ENCODE results near the gene ALDH9A1. TPM values are rescaled to one million over a fixed set of nuclear protein-coding genes. Genes with fewer than 3 reads are reported as not detected.
"Not testable (repeated sequence)": the region's sequence is repeated elsewhere in the genome, so short reads cannot be mapped to it uniquely, and the experiment has no call there.

ALDH9A1 gene
- total RNA-seq, 4 donors from 2014 or later: 47.3 to 90.4 (median 76.4) TPM

GRCh38 chr1:165668184-165668583, 30.2 kb downstream of the ALDH9A1 start:
- Histone ChIP-seq H3K9me3 (no peaks in the 10 kb centered on the region), H3K27ac (no peak overlapping the region), H3K4me3 (no peak overlapping the region), H3K27me3 (no peaks in the 10 kb centered on the region), H3K4me1 (peaks cover 0 to 4% (median 0%) of the 10 kb centered on the region in 3 donors), H3K36me3 (peaks cover 9 to 89% of the 10 kb centered on the region in 2 donors)
- TF ChIP-seq POLR2AphosphoS5 (IDR thresholded peaks at IDR 0.05) (no peak), EP300 (IDR thresholded peaks at IDR 0.05) (no peak), POLR2A (IDR thresholded peaks at IDR 0.05) (no peak), CTCF (IDR thresholded peaks at IDR 0.05) (no peak)
- no peak for ATAC-seq
- WGBS, 2 donors (ENCODE audit: low coverage in 1 of 2): 78 to 97% methylated on average over 3 of the region's 3 CpGs

- WGBS, 2 donors (ENCODE audit: low coverage in 1 of 2): 0 to 77% methylated on average over 1 to 5 of the region's 5 CpGs
- Histone ChIP-seq H3K4me1 (peaks cover 0 to 4% (median 0%) of the 10 kb centered on the region in 3 donors), H3K27ac (no peak overlapping the region), H3K27me3 (no peaks in the 10 kb centered on the region), H3K36me3 (peaks cover 9 to 91% of the 10 kb centered on the region in 2 donors), H3K9me3 (no peaks in the 10 kb centered on the region), H3K4me3 (no peak overlapping the region)
- ATAC-seq: no peak
- TF ChIP-seq CTCF (IDR thresholded peaks at IDR 0.05) (no peak), POLR2AphosphoS5 (IDR thresholded peaks at IDR 0.05) (no peak), EP300 (IDR thresholded peaks at IDR 0.05) (no peak), POLR2A (IDR thresholded peaks at IDR 0.05) (no peak)
Measured at GRCh38 chr1:165666152-165666825, 32.1 kb downstream of the ALDH9A1 start.

- TF ChIP-seq POLR2A (IDR thresholded peaks at IDR 0.05) (no peak), POLR2AphosphoS5 (IDR thresholded peaks at IDR 0.05) (no peak), EP300 (IDR thresholded peaks at IDR 0.05) (no peak), CTCF (IDR thresholded peaks at IDR 0.05) (no peak)
- 78 to 97% methylated on average over 3 of the region's 3 CpGs for WGBS, 2 donors (ENCODE audit: low coverage in 1 of 2)
- no peaks in the 10 kb centered on the region for H3K27me3 ChIP-seq
- no peak overlapping the region for H3K4me3 ChIP-seq
- H3K36me3 ChIP-seq: peaks cover 3 to 92% of the 10 kb centered on the region in 2 donors
- peaks cover 0 to 4% (median 0%) of the 10 kb centered on the region in 3 donors for H3K4me1 ChIP-seq
- no peak overlapping the region for H3K27ac ChIP-seq
- no peaks in the 10 kb centered on the region for H3K9me3 ChIP-seq
- no peak for ATAC-seq
Measured at GRCh38 chr1:165662186-165662585, 36.2 kb downstream of the ALDH9A1 start.

GRCh38 chr1:165661703-165662102, 36.7 kb downstream of the ALDH9A1 start:
- WGBS, 2 donors (ENCODE audit: low coverage in 1 of 2): 71 to 88% methylated on average over 2 of the region's 2 CpGs
- no peak overlapping the region for H3K27ac ChIP-seq
- TF ChIP-seq EP300 (IDR thresholded peaks at IDR 0.05): no peak
- TF ChIP-seq CTCF (IDR thresholded peaks at IDR 0.05): no peak
- TF ChIP-seq POLR2A (IDR thresholded peaks at IDR 0.05): no peak
- no peak for TF ChIP-seq POLR2AphosphoS5 (IDR thresholded peaks at IDR 0.05)
- H3K4me3 ChIP-seq: no peak overlapping the region
- H3K4me1 ChIP-seq: peaks cover 0 to 4% (median 0%) of the 10 kb centered on the region in 3 donors
- no peaks in the 10 kb centered on the region for H3K27me3 ChIP-seq
- no peak for ATAC-seq
- peaks cover 3 to 92% of the 10 kb centered on the region in 2 donors for H3K36me3 ChIP-seq
- no peaks in the 10 kb centered on the region for H3K9me3 ChIP-seq

GRCh38 chr1:165659581-165659895, 38.8 kb downstream of the ALDH9A1 start:
- H3K27ac ChIP-seq: peak overlapping the region in 1 of 4 donors; percentile 5
- H3K4me1 ChIP-seq: no peaks in the 10 kb centered on the region
- H3K9me3 ChIP-seq: no peaks in the 10 kb centered on the region
- no peak overlapping the region for H3K4me3 ChIP-seq
- H3K27me3 ChIP-seq: no peaks in the 10 kb centered on the region
- peaks cover 3 to 94% of the 10 kb centered on the region in 2 donors for H3K36me3 ChIP-seq
- TF ChIP-seq POLR2AphosphoS5 (IDR thresholded peaks at IDR 0.05) (no peak), POLR2A (IDR thresholded peaks at IDR 0.05) (no peak), CTCF (IDR thresholded peaks at IDR 0.05) (no peak), EP300 (IDR thresholded peaks at IDR 0.05) (no peak)
- 51 to 100% methylated on average over 2 to 3 of the region's 3 CpGs for WGBS, 2 donors (ENCODE audit: low coverage in 1 of 2)
- no peak for ATAC-seq

GRCh38 chr1:165658766-165659580, 39.4 kb downstream of the ALDH9A1 start:
- Histone ChIP-seq H3K27ac (peak overlapping the region in 1 of 4 donors; percentile 5), H3K36me3 (peaks cover 0 to 94% of the 10 kb centered on the region in 2 donors)
- WGBS, 2 donors (ENCODE audit: low coverage in 1 of 2): 95 to 97% methylated on average over 4 to 8 of the region's 9 CpGs
- not testable (repeated sequence) for ATAC-seq, H3K4me1 ChIP-seq, H3K9me3 ChIP-seq, H3K4me3 ChIP-seq, H3K27me3 ChIP-seq

All from gastroesophageal sphincter (tissue), 4 donors.